DND-41 (cell line): Measurements from ENCODE around the gene TSSC4.

Source experiments
- EZH2 ChIP-seq: IDR thresholded peaks from 3 replicates; pipeline ENCODE4 v1.6.1; 2012; ENCODE audit warnings: borderline replicate concordance, low read depth, mild to moderate bottlenecking, moderate library complexity, low read length, inconsistent platforms; ENCODE audit not compliant: severe bottlenecking
- TF ChIP-seq, protein P1 (sequence below): IDR thresholded peaks from 2 replicates; pipeline ENCODE4 v1.5.1; 2012; ENCODE audit warnings: borderline replicate concordance, low read length, moderate library complexity, mild to moderate bottlenecking; ENCODE audit not compliant: poor library complexity, severe bottlenecking; ENCODE audit errors: extremely low read depth

GRCh38 chr11:2369896-2370295, 30.7 kb upstream of the TSSC4 start:
- TF ChIP-seq, protein P1, sequence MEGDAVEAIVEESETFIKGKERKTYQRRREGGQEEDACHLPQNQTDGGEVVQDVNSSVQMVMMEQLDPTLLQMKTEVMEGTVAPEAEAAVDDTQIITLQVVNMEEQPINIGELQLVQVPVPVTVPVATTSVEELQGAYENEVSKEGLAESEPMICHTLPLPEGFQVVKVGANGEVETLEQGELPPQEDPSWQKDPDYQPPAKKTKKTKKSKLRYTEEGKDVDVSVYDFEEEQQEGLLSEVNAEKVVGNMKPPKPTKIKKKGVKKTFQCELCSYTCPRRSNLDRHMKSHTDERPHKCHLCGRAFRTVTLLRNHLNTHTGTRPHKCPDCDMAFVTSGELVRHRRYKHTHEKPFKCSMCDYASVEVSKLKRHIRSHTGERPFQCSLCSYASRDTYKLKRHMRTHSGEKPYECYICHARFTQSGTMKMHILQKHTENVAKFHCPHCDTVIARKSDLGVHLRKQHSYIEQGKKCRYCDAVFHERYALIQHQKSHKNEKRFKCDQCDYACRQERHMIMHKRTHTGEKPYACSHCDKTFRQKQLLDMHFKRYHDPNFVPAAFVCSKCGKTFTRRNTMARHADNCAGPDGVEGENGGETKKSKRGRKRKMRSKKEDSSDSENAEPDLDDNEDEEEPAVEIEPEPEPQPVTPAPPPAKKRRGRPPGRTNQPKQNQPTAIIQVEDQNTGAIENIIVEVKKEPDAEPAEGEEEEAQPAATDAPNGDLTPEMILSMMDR, result no peak
- TF ChIP-seq EZH2, result no peak
